ENCODE data around the gene CYSLTR2. TPM values are rescaled to one million over a fixed set of nuclear protein-coding genes. Genes with fewer than 3 reads are reported as not detected.
"Not testable (repeated sequence)": the region's sequence is repeated elsewhere in the genome, so short reads cannot be mapped to it uniquely, and the experiment has no call there.

The CYSLTR2 gene
- polyA plus RNA-seq, 1 donor (not counting 4 experiments of a cell fraction or from before 2014, with no cell fraction given), result not detected

DNA sequence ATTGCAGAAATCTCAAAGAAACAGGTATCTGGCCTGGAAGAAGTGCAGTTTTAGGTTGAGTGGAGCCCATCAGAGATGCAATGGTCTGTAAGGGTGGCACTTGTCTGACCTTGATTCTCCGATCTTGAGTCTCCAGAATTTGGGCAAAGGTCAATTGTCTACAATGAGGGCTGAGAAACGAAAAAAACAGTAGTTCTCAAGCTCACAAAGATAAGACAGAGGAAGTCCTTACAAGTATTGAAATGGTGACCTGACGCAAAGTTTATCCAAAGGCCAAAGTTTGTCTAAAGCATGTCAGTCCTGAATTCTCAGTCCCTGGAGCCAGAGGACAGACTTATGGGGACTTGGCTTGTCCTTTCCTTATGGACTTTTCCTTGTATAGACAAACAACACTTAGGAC is 40.3 kb downstream of the CYSLTR2 start:
- H3K27me3 ChIP-seq (ENCODE audit: control insufficient read depth, extremely low read depth, insufficient read depth, low read length), result no peaks in the 10 kb centered on the region
- H3K4me2 ChIP-seq (ENCODE audit: control insufficient read depth, extremely low read depth, insufficient read depth, low read depth, low read length), result no peak overlapping the region
- no peak overlapping the region for H3K4me3 ChIP-seq (ENCODE audit: control insufficient read depth in 2 of 3, extremely low read depth in 1 of 3, insufficient read depth in 2 of 3, low read depth in 1 of 3, low read length in 3 of 3)
- H2AFZ ChIP-seq (ENCODE audit: control insufficient read depth, low read length), result no peak overlapping the region
- DNase-seq (ENCODE audit: low read depth, low spot score) (no peak), FAIRE-seq (no peak)
- no peaks in the 10 kb centered on the region for H4K20me1 ChIP-seq (ENCODE audit: control insufficient read depth, extremely low read depth, insufficient read depth, low read length)
- no peaks in the 10 kb centered on the region for H3K4me1 ChIP-seq (ENCODE audit: control insufficient read depth, extremely low read depth, insufficient read depth, low read length)
- H3K9me1 ChIP-seq (ENCODE audit: control insufficient read depth, extremely low read depth, insufficient read depth, low read length), result no peaks in the 10 kb centered on the region
- no peaks in the 10 kb centered on the region for H3K9me3 ChIP-seq (ENCODE audit: control insufficient read depth, low read depth, low read length)
- no peak for TF ChIP-seq EZH2 (IDR thresholded peaks at IDR 0.05; ENCODE audit: low read length)
- TF ChIP-seq, protein P1, sequence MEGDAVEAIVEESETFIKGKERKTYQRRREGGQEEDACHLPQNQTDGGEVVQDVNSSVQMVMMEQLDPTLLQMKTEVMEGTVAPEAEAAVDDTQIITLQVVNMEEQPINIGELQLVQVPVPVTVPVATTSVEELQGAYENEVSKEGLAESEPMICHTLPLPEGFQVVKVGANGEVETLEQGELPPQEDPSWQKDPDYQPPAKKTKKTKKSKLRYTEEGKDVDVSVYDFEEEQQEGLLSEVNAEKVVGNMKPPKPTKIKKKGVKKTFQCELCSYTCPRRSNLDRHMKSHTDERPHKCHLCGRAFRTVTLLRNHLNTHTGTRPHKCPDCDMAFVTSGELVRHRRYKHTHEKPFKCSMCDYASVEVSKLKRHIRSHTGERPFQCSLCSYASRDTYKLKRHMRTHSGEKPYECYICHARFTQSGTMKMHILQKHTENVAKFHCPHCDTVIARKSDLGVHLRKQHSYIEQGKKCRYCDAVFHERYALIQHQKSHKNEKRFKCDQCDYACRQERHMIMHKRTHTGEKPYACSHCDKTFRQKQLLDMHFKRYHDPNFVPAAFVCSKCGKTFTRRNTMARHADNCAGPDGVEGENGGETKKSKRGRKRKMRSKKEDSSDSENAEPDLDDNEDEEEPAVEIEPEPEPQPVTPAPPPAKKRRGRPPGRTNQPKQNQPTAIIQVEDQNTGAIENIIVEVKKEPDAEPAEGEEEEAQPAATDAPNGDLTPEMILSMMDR (optimal IDR thresholded peaks at IDR 0.05 in 1 of 3, IDR thresholded peaks at IDR 0.05 in 1 of 3, conservative IDR thresholded peaks at IDR 0.05 in 1 of 3; ENCODE audit: extremely low read depth in 1 of 3, insufficient read depth in 2 of 3, low read length in 3 of 3), result no peak
- H3K79me2 ChIP-seq (ENCODE audit: control insufficient read depth, insufficient read depth, low read length), result no peaks in the 10 kb centered on the region
- no peaks in the 10 kb centered on the region for H3K36me3 ChIP-seq (ENCODE audit: control insufficient read depth in 2 of 2, extremely low read depth in 1 of 2, insufficient read depth in 2 of 2, low read length in 2 of 2)
- H3K9ac ChIP-seq (ENCODE audit: control insufficient read depth, extremely low read depth, insufficient read depth, low read length), result no peak overlapping the region
- dilution Hi-C loops (cut with MboI; ENCODE audit: extremely low pct_ligation_motif_present, low sequenced_read_pairs), result no loop called here
- H3K27ac ChIP-seq (ENCODE audit: control insufficient read depth, insufficient read depth, low read length), result no peak overlapping the region

DNA sequence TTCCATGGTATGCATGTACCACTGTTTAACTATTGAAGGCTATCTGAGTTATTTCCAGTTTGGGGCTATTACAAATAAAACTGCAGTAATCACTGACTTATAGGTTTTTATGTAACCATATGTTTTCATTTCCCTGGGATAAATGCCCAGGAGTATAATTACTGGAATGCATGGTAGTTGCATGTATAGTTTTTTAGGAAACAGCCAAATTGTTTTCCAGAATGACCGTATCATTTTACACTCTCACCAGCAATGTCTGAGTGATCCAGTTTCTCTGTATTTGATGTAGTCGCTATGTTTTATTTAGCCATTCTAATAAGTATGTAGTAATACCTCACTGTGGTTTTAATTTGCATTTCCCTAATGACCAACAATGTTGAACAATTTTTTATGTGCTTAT is 42.0 kb downstream of the CYSLTR2 start:
- no peak for FAIRE-seq
- dilution Hi-C loops (cut with MboI; ENCODE audit: extremely low pct_ligation_motif_present, low sequenced_read_pairs), result no loop called here
- no peak for DNase-seq (ENCODE audit: low read depth, low spot score)

DNA sequence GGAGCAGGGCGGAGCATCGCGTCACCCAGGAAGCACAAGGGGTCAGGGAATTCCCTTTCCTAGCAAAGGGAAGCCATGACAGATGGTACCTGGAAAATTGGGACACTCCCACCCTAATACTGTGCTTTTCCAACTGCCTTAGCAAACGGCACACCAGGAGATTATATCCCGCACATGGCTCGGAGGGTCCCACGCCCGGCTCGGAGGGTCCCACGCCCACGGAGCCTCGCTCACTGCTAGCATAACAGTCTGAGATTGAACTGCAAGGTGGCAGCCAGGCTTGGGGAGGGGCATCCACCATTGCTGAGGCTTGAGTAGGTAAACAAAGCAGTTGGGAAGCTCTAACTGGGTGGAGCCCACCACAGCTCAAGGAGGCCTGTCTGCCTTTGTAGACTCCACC is 42.9 kb downstream of the CYSLTR2 start:
- H2AFZ ChIP-seq (ENCODE audit: control insufficient read depth, low read length); H3K36me3 ChIP-seq (ENCODE audit: control insufficient read depth in 2 of 2, extremely low read depth in 1 of 2, insufficient read depth in 2 of 2, low read length in 2 of 2); H3K4me3 ChIP-seq (ENCODE audit: control insufficient read depth in 2 of 3, extremely low read depth in 1 of 3, insufficient read depth in 2 of 3, low read depth in 1 of 3, low read length in 3 of 3); H3K27ac ChIP-seq (ENCODE audit: control insufficient read depth, insufficient read depth, low read length); FAIRE-seq; DNase-seq (ENCODE audit: low read depth, low spot score); H3K4me1 ChIP-seq (ENCODE audit: control insufficient read depth, extremely low read depth, insufficient read depth, low read length); H3K9me1 ChIP-seq (ENCODE audit: control insufficient read depth, extremely low read depth, insufficient read depth, low read length); H3K9me3 ChIP-seq (ENCODE audit: control insufficient read depth, low read depth, low read length); H3K4me2 ChIP-seq (ENCODE audit: control insufficient read depth, extremely low read depth, insufficient read depth, low read depth, low read length); H4K20me1 ChIP-seq (ENCODE audit: control insufficient read depth, extremely low read depth, insufficient read depth, low read length); H3K9ac ChIP-seq (ENCODE audit: control insufficient read depth, extremely low read depth, insufficient read depth, low read length); dilution Hi-C loops (cut with MboI; ENCODE audit: extremely low pct_ligation_motif_present, low sequenced_read_pairs); H3K79me2 ChIP-seq (ENCODE audit: control insufficient read depth, insufficient read depth, low read length); H3K27me3 ChIP-seq (ENCODE audit: control insufficient read depth, extremely low read depth, insufficient read depth, low read length): not testable (repeated sequence)

More for the DNA sequence above, 42.0 kb downstream of the CYSLTR2 start:
- Histone ChIP-seq H3K79me2 (ENCODE audit: control insufficient read depth, insufficient read depth, low read length) (no peaks in the 10 kb centered on the region), H3K36me3 (ENCODE audit: control insufficient read depth in 2 of 2, extremely low read depth in 1 of 2, insufficient read depth in 2 of 2, low read length in 2 of 2) (no peaks in the 10 kb centered on the region), H3K9me3 (ENCODE audit: control insufficient read depth, low read depth, low read length) (no peaks in the 10 kb centered on the region), H3K4me3 (ENCODE audit: control insufficient read depth in 2 of 3, extremely low read depth in 1 of 3, insufficient read depth in 2 of 3, low read depth in 1 of 3, low read length in 3 of 3) (no peak overlapping the region), H3K4me1 (ENCODE audit: control insufficient read depth, extremely low read depth, insufficient read depth, low read length) (no peaks in the 10 kb centered on the region), H2AFZ (ENCODE audit: control insufficient read depth, low read length) (no peak overlapping the region), H4K20me1 (ENCODE audit: control insufficient read depth, extremely low read depth, insufficient read depth, low read length) (no peaks in the 10 kb centered on the region), H3K9me1 (ENCODE audit: control insufficient read depth, extremely low read depth, insufficient read depth, low read length) (no peaks in the 10 kb centered on the region), H3K27ac (ENCODE audit: control insufficient read depth, insufficient read depth, low read length) (no peak overlapping the region), H3K27me3 (ENCODE audit: control insufficient read depth, extremely low read depth, insufficient read depth, low read length) (no peaks in the 10 kb centered on the region), H3K9ac (ENCODE audit: control insufficient read depth, extremely low read depth, insufficient read depth, low read length) (no peak overlapping the region), H3K4me2 (ENCODE audit: control insufficient read depth, extremely low read depth, insufficient read depth, low read depth, low read length) (no peak overlapping the region)
- no peak for TF ChIP-seq EZH2 (IDR thresholded peaks at IDR 0.05; ENCODE audit: low read length)
- TF ChIP-seq, protein P1 (optimal IDR thresholded peaks at IDR 0.05 in 1 of 3, IDR thresholded peaks at IDR 0.05 in 1 of 3, conservative IDR thresholded peaks at IDR 0.05 in 1 of 3; ENCODE audit: extremely low read depth in 1 of 3, insufficient read depth in 2 of 3, low read length in 3 of 3), result no peak
